Right ventricle myocardium superior (tissue), 1 donor: ENCODE measurements around the gene MPO. TPM values are rescaled to one million over a fixed set of nuclear protein-coding genes. Genes with fewer than 3 reads are reported as not detected.

Experiments used
- ATAC-seq: fragments of 200-7000 bp; cut with Tn5 transposase; one replicate; pipeline ENCODE4 v1.9.1; 2020; ENCODE audit warnings: mild to moderate bottlenecking; ENCODE audit not compliant: poor library complexity
- DNase-seq: peaks from one replicate; pipeline ENCODE4 v3.0.0-alpha.2; 2020
- intact Hi-C: fragments of 100-400 bp; cut with DNase I; formaldehyde crosslinking; loops from one replicate; pipeline ENCODE4 v1.11.2; 2022
- long read RNA-seq: library from polyadenylated mRNA; unstranded; transcript quantifications from one replicate; pipeline ENCODE4 v2.0.0, GENCODE V29; 2021
- total RNA-seq: library from RNA; stranded (reverse); fragmentation: NEBNext Ultra II Directional; extraction: Animal tissue kit (Norgen Biotek cat#: 25700); gene quantifications from one replicate; pipeline ENCODE4 v1.2.1, GENCODE V29; 2021
- donor health status: DM: no; HTN: yes; CAD: no; lungs with severe emphysema.

The MPO gene
- total RNA-seq = 0.05 TPM
- long read RNA-seq, partial matches to known transcripts = 0 of 1 reads
- long read RNA-seq, other reads (novel, unspliced or antisense) = 1 of 1 reads

DNA sequence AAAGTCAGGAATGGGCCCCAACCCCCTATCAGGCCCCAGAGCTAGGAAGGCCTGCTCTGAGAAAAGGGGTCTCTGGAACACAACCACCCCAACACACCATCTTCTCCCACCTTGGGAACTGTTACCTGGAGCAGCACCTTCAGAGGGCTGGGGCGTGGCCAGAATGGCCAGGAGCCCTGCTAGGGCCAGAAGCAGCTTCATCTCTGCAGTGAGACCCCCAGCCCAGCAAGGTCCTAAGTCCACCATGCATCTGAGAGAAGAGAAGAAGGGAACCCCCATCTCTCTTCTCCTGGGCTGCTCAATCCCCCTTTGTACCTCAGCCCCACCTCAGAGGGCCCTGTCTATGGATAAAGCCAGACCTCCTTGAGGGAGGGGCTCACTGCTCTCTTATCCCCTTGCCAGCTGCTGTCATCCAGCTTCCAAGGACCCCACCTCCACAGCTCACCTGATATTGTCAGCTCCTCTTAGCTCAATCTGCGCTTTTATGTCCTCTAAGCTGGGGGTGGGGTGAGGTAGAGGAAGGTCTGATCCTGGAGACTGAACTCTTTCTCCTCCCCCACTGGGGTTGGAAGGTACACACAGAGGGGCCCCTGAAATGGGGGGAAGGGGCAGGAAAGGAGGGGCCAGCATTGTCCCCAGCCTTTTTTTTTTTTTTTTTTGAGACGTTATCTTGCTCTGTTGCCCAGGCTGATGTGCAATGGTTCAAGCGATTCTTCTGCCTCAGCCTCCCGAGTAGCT, at the start of gene MPO:
MPO (minus strand) TSS at position 456 of the 738 bp plus-strand sequence; CDS start at position 279, 177 bp downstream.
- intact Hi-C loops = no loop called here
- DNase-seq (peak; percentile 17), ATAC-seq (no peak)

- intact Hi-C loops = no loop called here
- DNase-seq (no peak), ATAC-seq (no peak)
Observed at GRCh38 chr17:58329810-58330537, 49.2 kb upstream of the MPO start.

- intact Hi-C loops = no loop called here
- ATAC-seq (peak; percentile 19), DNase-seq (no peak)
Observed at GRCh38 chr17:58329035-58329809, 48.5 kb upstream of the MPO start.

- ATAC-seq = no peak
- intact Hi-C loops = no loop called here
- DNase-seq = no peak
Observed at GRCh38 chr17:58328195-58329034, 47.7 kb upstream of the MPO start, which contains the start of gene TSPOAP1. Gene TSPOAP1 (minus strand): TSS chr17:58328795. CDS start chr17:58327920, 875 bp downstream.

DNA sequence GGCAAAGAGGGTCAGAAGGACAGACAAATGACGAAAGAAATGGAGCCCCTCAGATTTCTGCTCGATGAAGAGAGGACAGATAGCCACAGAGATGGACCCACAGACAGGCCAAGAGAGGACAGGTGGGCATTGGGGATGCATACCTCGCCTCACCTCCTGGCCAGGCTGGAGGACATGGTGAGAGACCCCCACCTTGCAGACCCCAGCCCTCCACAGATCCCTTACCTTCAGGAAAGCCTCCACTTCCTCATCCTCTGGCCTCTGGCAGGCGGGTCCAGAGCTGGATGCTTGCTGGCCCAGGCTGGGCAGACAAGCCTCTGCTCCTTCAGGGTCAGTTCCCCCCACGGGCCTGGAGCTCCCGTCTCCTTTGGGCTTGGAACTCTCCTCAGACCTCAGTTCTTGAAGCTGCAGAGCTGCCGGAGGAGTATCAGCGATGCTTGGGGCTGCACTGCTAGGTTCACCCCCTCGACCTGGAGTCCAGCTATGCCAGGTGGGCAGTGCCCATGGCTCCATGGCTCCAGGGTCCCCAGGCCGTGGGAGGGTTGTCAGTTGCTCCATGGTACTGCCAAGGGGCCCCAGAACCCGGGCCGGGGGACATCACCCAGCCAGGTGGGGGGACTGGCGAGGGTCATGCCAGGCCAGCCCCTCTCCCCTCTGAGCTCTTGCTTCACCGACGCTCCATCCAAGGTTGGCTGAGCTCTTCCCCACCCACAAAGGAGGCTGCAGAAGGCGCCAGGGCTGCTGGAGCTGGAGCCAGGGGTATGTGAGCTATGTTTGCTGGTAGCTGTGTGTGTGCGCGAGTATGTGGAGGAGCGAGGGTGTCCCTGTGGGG, 46.8 kb upstream of the MPO start:
- intact Hi-C loops = no loop called here
- DNase-seq = no peak
- no peak for ATAC-seq

- intact Hi-C loops = no loop called here
- peak; percentile 18 for DNase-seq
- ATAC-seq = no peak
Observed at GRCh38 chr17:58326609-58327362, 46.1 kb upstream of the MPO start.

- intact Hi-C loops = no loop called here
- ATAC-seq (no peak), DNase-seq (peak; percentile 27)
Observed at GRCh38 chr17:58325976-58326468, 45.3 kb upstream of the MPO start.

GRCh38 chr17:58325289-58325726, 44.6 kb upstream of the MPO start:
- ATAC-seq (no peak), DNase-seq (peak; percentile 30)
- intact Hi-C loops = no loop called here

DNA sequence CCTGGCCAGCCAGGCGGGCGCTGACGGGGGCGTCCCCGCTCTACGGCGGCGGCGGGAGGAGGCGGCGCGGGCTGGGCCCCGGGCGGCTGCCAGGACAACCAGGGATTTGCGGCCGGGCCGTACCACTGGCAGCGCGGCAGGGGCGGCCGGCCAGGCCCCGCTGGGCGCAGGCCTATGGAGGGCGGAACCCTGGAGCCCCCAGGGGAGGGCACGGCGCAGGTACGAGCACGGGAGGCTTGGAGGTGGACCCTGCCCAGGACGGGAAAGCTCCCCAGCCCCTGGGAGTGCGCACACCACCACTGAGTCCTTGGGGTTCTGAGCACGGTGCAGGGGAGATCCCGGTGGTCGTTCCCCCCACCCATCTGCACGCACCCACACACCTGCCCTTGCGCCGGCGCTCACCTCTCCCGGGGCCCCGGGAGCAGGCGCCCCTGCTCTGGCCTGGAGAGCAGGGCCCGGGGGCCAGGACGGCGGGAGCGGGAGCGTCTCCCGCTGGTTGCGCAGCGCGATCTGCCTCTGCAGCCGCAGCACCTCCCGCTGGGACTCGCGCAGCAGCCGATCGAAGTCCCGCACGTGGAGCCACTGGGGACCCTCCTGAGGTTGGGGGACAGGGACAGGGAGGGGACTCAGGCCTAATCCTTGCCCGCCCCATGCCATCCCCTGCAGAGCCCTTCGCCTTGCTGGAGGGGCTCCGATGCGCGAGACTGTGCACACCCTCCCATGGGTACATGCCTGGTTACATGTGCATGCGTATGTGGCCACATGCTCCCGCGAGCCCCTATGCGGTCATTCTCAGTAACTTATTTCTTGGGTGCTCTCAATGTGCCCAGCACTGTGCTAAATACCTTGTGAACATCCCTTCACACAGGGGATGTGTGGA, 43.9 kb upstream of the MPO start:
- DNase-seq (peak; percentile 61), ATAC-seq (peak; percentile 85)
- intact Hi-C loops = no loop called here

DNA sequence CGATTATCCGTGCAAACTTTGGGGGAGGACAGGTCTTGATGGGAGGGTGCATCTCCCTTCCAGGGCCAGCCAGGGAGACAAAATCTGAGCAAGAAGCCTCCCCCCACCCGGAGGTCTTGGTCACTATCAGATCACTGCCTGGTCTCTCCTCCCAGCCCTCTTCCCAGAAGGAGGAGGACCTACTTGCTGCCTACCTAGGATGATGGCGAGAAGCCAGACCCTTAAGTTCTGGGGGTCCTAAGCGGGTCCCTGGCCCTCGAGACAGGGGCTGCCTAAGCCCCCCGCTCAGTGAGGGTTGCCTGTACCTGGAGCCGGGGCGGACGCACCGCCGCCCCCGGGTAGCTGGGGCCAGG, 43.3 kb upstream of the MPO start:
- intact Hi-C loops = no loop called here
- peak; percentile 4 for ATAC-seq

GRCh38 chr17:58323366-58324055, 42.8 kb upstream of the MPO start:
- ATAC-seq = peak; percentile 33
- DNase-seq = peak; percentile 36
- intact Hi-C loops = no loop called here

More for the DNA sequence above, 43.3 kb upstream of the MPO start:
- no peak for DNase-seq

GRCh38 chr17:58322581-58323185, 41.9 kb upstream of the MPO start:
- DNase-seq (peak; percentile 13), ATAC-seq (no peak)
- intact Hi-C loops = no loop called here

GRCh38 chr17:58321571-58322525, 41.1 kb upstream of the MPO start:
- peak; percentile 24 for DNase-seq
- intact Hi-C loops = no loop called here
- no peak for ATAC-seq
